GM11168 (cell line): Measurements from ENCODE around the gene SPATA13.

Experiments used
- in situ Hi-C: fragments of 300-500 bp; cut with MboI; formaldehyde crosslinking; loops from one replicate; pipeline ENCODE4 v1.12.0; 2022; ENCODE audit warnings: low sequenced_read_pairs; ENCODE audit not compliant: unreplicated experiment

The SPATA13 gene

DNA sequence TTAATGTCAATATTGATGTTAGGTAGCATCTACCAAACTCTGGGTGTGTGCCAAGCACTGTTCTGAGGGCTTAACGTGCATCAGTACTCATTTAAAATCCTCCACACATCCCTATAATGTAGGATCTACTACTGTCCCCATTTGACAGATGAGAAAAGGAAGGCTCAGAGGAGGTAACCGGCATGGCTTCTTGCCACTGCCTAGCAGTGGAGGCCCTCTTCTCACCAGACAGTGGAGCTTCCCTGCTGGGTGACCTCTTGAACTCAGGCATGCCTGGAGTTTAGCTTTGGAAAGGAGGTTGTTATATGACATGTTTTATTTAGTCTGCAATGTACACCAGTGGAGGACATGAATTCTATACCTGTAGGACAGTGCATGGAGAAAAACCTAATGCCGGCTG, 2.1 kb downstream of the SPATA13 start:
- in situ Hi-C loops = no loop called here

GRCh38 chr13:24165746-24166145, 5.2 kb downstream of the SPATA13 start:
- in situ Hi-C loops = no loop called here

DNA sequence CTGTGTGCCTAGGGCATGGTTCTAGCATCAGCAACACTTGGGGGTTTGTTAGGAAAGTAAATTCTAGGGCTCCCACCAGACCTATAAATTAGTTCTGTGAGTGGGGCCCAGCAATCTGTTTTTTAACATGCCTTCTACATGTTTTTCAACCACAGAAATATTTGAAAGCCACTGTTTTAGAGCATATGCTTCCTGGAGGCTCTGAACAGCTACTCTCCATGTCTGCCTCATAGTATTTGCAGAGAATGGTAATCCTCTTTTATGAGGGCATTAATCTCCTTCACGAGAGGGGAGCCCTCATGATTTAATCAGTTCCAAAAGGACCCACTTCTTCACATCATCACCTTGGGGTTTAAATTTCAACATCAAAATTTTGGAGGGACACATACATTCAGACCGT, 6.0 kb downstream of the SPATA13 start:
- in situ Hi-C loops = no loop called here

- in situ Hi-C loops = no loop called here
Measured at GRCh38 chr13:24167666-24168391, 7.3 kb downstream of the SPATA13 start.

DNA sequence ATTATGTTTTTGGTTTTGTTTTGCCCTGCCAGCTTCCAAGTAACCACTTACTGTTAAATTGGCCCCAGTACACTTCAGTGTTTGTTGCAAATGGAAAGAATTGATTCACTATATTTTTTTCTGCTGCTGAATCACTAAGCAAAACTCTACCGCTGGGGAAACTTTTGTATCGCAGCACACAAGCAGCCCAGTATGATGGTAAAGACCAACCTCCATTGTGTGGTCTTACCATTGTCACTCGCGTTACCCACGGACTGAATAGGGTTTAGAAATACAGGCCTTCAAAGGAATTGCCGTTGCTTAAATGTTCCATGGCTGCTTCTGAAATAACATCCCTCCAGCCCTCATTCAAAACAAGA, 7.9 kb downstream of the SPATA13 start:
- in situ Hi-C loops = no loop called here

DNA sequence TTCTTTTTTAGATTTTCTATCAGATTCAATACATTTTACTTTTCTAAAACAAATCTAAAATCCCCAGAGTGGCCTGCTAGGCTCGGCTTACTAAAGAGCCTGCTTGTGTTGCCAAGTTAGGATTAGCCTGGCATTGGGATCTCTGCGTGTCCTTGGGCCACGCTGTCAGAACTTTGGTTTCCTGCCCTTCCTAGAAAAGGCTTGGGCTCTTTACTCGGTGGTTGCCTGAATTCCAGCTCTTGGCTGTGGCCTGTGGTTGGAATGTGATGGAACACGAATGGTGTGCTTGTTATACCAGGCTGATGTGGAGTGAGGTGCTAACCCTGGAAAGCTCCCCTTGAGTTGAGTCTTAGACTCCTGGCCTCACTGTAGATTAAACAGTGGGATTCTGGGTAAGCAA, 8.5 kb downstream of the SPATA13 start:
- in situ Hi-C loops = no loop called here

- in situ Hi-C loops = no loop called here
Measured at GRCh38 chr13:24172071-24172470, 11.6 kb downstream of the SPATA13 start.

DNA sequence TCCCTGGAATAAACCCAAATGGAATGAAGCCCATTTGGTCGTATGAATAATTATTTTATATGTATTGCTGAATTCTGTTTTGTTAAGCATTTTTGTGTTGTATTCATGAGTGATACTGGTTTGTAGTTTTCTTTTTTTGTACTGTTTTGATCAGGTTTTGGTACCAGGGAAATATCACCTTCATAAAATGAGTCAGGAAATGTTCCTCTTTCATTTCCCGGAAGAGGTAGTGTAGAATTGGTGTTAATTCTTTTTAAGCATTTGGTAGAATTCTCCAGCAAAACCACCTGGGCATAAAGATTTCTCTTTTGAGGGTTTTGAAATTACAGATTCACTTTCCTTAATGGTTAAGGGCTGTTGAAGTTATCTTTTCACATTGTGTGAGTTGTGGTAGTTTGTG, 13.3 kb downstream of the SPATA13 start:
- in situ Hi-C loops = no loop called here

DNA sequence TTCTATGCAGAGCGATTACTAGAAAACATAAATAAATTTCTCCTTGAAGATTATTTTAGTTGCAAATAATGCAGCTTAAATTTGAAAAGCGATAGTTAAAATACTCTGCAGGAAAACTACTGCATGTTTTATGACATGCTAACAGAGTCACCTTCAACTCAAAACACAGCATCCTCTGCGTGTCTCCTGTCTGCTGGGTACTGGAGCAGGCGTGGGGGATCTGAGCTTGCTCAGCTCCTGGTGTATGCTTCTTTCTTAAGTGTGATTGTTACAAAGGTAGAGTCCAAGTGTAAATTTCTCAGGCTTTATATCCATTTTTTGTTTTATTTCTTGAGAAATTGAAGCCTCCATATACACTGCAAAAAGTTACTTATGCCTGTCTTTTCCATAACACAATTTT, 15.3 kb downstream of the SPATA13 start:
- in situ Hi-C loops = no loop called here

GRCh38 chr13:24176351-24177101, 16.0 kb downstream of the SPATA13 start:
- in situ Hi-C loops = no loop called here

GRCh38 chr13:24178847-24179485, 18.4 kb downstream of the SPATA13 start:
- in situ Hi-C loops = no loop called here

GRCh38 chr13:24179486-24179850, 18.9 kb downstream of the SPATA13 start:
- in situ Hi-C loops = no loop called here

- in situ Hi-C loops = no loop called here
Measured at GRCh38 chr13:24180750-24181377, 20.3 kb downstream of the SPATA13 start.

- in situ Hi-C loops = no loop called here
Measured at GRCh38 chr13:24181991-24182702, 21.6 kb downstream of the SPATA13 start.

GRCh38 chr13:24182703-24183081, 22.2 kb downstream of the SPATA13 start:
- in situ Hi-C loops = no loop called here

GRCh38 chr13:24183741-24184182, 23.2 kb downstream of the SPATA13 start:
- in situ Hi-C loops = no loop called here

DNA sequence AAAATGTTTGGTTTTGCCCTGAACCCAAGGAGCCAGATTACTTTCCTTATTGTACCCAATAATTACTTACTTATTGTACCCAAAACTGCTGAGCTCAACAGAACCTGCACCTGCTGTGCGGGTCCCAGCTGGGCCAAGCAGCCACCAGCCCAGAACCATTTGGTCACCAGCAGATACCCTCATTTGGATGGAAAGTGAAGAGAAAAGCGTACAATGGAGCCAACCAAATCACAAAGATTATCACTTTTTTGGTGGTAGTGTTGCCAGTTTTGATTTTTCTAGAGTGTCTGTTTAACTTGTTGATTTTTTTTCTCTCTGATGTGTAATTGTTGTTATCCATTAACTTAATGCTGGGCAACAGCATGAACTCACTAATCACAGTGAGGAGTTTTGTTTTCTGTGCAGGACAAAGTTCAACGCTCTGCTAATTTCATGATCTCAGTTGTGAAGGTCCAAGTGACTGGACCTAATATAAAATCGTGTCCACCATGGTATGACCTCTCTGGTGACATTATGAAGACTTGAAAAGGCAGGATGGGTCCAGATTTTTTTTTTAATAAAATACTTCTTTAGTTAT, 23.8 kb downstream of the SPATA13 start:
- in situ Hi-C loops = no loop called here

DNA sequence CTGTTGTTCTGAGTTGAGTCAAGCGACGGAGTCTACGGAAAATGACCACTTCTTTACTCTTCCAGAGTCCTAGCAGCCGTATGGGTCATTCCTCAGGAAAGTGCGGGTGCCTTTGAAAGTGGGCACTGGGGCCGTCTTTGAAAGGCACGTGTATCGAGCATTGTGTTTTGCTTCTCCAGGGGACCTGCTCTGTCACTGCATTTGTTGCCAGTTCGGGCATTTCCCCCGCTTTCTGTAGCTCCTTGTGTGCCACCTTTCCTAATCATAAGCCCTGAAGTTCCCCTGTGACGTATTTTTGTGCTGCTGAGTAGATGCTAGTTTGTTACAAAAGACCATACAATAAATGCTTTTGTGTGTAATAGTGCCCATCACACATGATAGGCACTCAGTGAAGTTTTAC, 24.4 kb downstream of the SPATA13 start:
- in situ Hi-C loops = no loop called here

DNA sequence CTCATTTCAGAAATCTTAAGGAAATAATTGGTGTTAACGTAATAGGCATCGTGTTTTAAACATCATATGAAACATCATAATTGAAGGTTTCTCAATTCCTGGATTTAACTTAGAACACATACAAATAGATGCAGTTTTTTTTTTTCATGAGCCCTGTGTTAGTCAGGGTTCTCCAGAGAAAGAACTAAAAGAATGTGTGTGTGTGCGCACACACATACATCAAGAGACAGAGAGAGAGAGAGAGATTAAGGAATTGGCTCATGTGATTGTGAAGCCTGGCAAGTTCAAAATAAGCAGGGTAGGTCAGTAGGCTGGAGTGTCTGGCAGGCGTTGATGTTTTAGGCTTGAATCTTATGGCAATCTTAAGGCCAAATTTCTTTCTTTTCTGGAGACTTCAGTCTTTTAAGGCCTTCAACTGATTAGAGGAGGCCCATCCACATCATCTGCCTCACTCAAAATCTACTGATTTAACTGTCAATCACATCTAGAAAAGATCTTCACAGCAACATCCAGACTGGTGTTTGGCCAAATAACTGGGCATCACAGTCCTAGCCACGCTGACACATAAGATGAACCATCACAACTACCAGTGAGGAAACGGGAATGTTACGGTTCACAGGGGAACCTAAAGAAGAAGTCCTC, 25.2 kb downstream of the SPATA13 start:
- in situ Hi-C loops = no loop called here

DNA sequence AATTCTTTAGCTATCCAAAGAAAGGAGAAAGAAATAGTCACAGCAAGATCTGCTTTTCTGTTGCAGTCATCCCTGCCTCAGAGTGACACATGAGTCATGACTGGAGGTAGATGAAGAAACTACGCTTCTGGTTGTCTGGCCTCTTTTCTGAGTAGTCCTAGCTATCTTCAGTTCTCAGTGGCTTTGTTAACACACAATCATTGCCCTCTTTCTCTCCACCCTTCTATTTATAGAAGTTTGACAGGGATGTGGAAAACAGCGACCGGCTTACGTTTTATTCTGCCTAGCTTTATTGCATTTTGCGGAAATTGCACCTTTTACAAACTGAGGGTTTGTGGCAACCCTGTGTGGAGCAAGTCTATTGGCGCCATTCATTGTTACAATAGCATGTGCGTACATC, 26.7 kb downstream of the SPATA13 start:
- in situ Hi-C loops = no loop called here
